Parathyroid adenoma (tissue), 2 donors: ENCODE data around the gene RASAL2.

Source experiments
- H2AFZ ChIP-seq: fragments of 300-600 bp; sonication (generic); one replicate; pipeline ENCODE4 v1.7.0; 2017; ENCODE audit warnings: antibody characterized with exemption, mild to moderate bottlenecking
- H3K27ac ChIP-seq: fragments of 300-600 bp; sonication (generic); one replicate; pipeline ENCODE4 v1.7.0; 2017
- H3K27me3 ChIP-seq: fragments of 300-600 bp; sonication (generic); one replicate; pipeline ENCODE4 v1.7.0; 2017; ENCODE audit warnings: low read length; ENCODE audit not compliant: control insufficient read depth, insufficient read depth
- H3K36me3 ChIP-seq: fragments of 300-600 bp; sonication (generic); one replicate; pipeline ENCODE4 v1.7.0; 2017; ENCODE audit warnings: low read length; ENCODE audit not compliant: control insufficient read depth, insufficient read depth
- H3K4me1 ChIP-seq: fragments of 300-600 bp; sonication (generic); one replicate; pipeline ENCODE4 v1.7.0; 2017; ENCODE audit warnings: control low read depth
- H3K4me2 ChIP-seq: fragments of 300-600 bp; sonication (generic); one replicate; pipeline ENCODE4 v1.7.0; 2017; ENCODE audit warnings: low read length
- H3K4me3 ChIP-seq: fragments of 300-600 bp; sonication (generic); one replicate; pipeline ENCODE4 v1.7.0; 2017; ENCODE audit warnings: low read depth, low read length
- H3K79me2 ChIP-seq: fragments of 300-600 bp; sonication (generic); one replicate; pipeline ENCODE4 v1.7.0; 2017; ENCODE audit warnings: control low read depth
- H3K9ac ChIP-seq: fragments of 300-600 bp; sonication (generic); one replicate; pipeline ENCODE4 v1.7.0; 2017; ENCODE audit warnings: mild to moderate bottlenecking
- H3K9me3 ChIP-seq: fragments of 300-600 bp; sonication (generic); one replicate; pipeline ENCODE4 v1.7.0; 2017; ENCODE audit warnings: low read length; ENCODE audit not compliant: control insufficient read depth
- CTCF ChIP-seq: fragments of 300-600 bp; sonication (generic); IDR thresholded peaks from one replicate; pipeline ENCODE4 v1.7.0; 2017; ENCODE audit warnings: antibody characterized with exemption, mild to moderate bottlenecking
- donor health status: primary hyperparathyroidism.

The RASAL2 gene

GRCh38 chr1:178096421-178096820 is 2.5 kb downstream of the RASAL2 start:
- TF ChIP-seq CTCF, result no peak
- no peaks in the 10 kb centered on the region for H3K36me3 ChIP-seq
- H3K4me2 ChIP-seq, result peak overlapping the region; percentile 5
- H3K4me1 ChIP-seq, result peaks cover 4% of the 10 kb centered on the region
- no peaks in the 10 kb centered on the region for H3K27me3 ChIP-seq
- no peak overlapping the region for H2AFZ ChIP-seq
- H3K9me3 ChIP-seq, result no peaks in the 10 kb centered on the region
- H3K27ac ChIP-seq, result peak overlapping the region; percentile 19
- H3K9ac ChIP-seq, result no peak overlapping the region
- peaks cover 5% of the 10 kb centered on the region for H3K79me2 ChIP-seq
- peak overlapping the region; percentile 75 for H3K4me3 ChIP-seq

- Histone ChIP-seq H3K4me3 (no peak overlapping the region), H3K9me3 (no peaks in the 10 kb centered on the region), H3K79me2 (peaks cover 5% of the 10 kb centered on the region), H3K27me3 (no peaks in the 10 kb centered on the region), H3K36me3 (no peaks in the 10 kb centered on the region), H3K27ac (no peak overlapping the region), H3K4me1 (no peaks in the 10 kb centered on the region), H2AFZ (no peak overlapping the region), H3K9ac (no peak overlapping the region), H3K4me2 (no peak overlapping the region)
- TF ChIP-seq CTCF, result no peak
Measured at GRCh38 chr1:178098262-178098661, 4.4 kb downstream of the RASAL2 start.

GRCh38 chr1:178101266-178101630 is 7.3 kb downstream of the RASAL2 start:
- TF ChIP-seq CTCF, result no peak
- no peak overlapping the region for H2AFZ ChIP-seq
- H3K27ac ChIP-seq, result peak overlapping the region; percentile 36
- no peak overlapping the region for H3K4me2 ChIP-seq
- no peak overlapping the region for H3K4me3 ChIP-seq
- H3K79me2 ChIP-seq, result peaks cover 5% of the 10 kb centered on the region
- H3K4me1 ChIP-seq, result no peaks in the 10 kb centered on the region
- H3K9me3 ChIP-seq, result no peaks in the 10 kb centered on the region
- no peaks in the 10 kb centered on the region for H3K27me3 ChIP-seq
- no peaks in the 10 kb centered on the region for H3K36me3 ChIP-seq
- no peak overlapping the region for H3K9ac ChIP-seq

GRCh38 chr1:178101654-178102053 is 7.8 kb downstream of the RASAL2 start:
- no peaks in the 10 kb centered on the region for H3K36me3 ChIP-seq
- no peak overlapping the region for H2AFZ ChIP-seq
- H3K4me1 ChIP-seq, result no peaks in the 10 kb centered on the region
- H3K27ac ChIP-seq, result no peak overlapping the region
- H3K27me3 ChIP-seq, result no peaks in the 10 kb centered on the region
- peaks cover 5% of the 10 kb centered on the region for H3K79me2 ChIP-seq
- no peaks in the 10 kb centered on the region for H3K9me3 ChIP-seq
- H3K9ac ChIP-seq, result no peak overlapping the region
- TF ChIP-seq CTCF, result no peak
- H3K4me3 ChIP-seq, result no peak overlapping the region
- H3K4me2 ChIP-seq, result no peak overlapping the region

- no peaks in the 10 kb centered on the region for H3K4me1 ChIP-seq
- H3K27me3 ChIP-seq, result no peaks in the 10 kb centered on the region
- no peak for TF ChIP-seq CTCF
- no peaks in the 10 kb centered on the region for H3K36me3 ChIP-seq
- no peak overlapping the region for H3K4me3 ChIP-seq
- H3K4me2 ChIP-seq, result no peak overlapping the region
- H3K9me3 ChIP-seq, result no peaks in the 10 kb centered on the region
- no peak overlapping the region for H2AFZ ChIP-seq
- H3K27ac ChIP-seq, result no peak overlapping the region
- no peak overlapping the region for H3K9ac ChIP-seq
- peaks cover 5% of the 10 kb centered on the region for H3K79me2 ChIP-seq
Measured at GRCh38 chr1:178102218-178102617, 8.3 kb downstream of the RASAL2 start.
